ENCODE measurements around the gene RAET1E. TPM values are rescaled to one million over a fixed set of nuclear protein-coding genes. Genes with fewer than 3 reads are reported as not detected.
A peak's percentile ranks its signal among the peaks of the same experiment; 100 is the strongest.

Gene RAET1E
- total RNA-seq, 1 experiment from 2014 or later: not detected

GRCh38 chr6:149924206-149924932, 26.5 kb upstream of the RAET1E start:
- H3K79me2 ChIP-seq (ENCODE audit: insufficient read depth, low read length): no peaks in the 10 kb centered on the region
- H3K79me1 ChIP-seq (ENCODE audit: insufficient read depth, low read depth, low read length, poor library complexity, severe bottlenecking): no peaks in the 10 kb centered on the region
- H3K23ac ChIP-seq (ENCODE audit: insufficient read length, low read depth, low read length): no peak overlapping the region
- no peaks in the 10 kb centered on the region for H3K9me3 ChIP-seq (ENCODE audit: control insufficient read depth, low read depth, low read length)
- H2BK120ac ChIP-seq (ENCODE audit: low read depth, low read length, poor library complexity, severe bottlenecking): no peak overlapping the region
- H2BK5ac ChIP-seq (ENCODE audit: insufficient read length, low read length): no peak overlapping the region
- no peak overlapping the region for H3K27ac Mint-ChIP-seq
- no peak overlapping the region for H2BK20ac ChIP-seq (ENCODE audit: low read depth, low read length, poor library complexity, severe bottlenecking)
- no peak overlapping the region for H4K91ac ChIP-seq (ENCODE audit: insufficient read length, low read depth, low read length)
- H3K4me2 ChIP-seq (ENCODE audit: insufficient read depth, insufficient read length, low read length): no peak overlapping the region
- no peak overlapping the region for H2AFZ ChIP-seq (ENCODE audit: low read length)
- no peaks in the 10 kb centered on the region for H4K20me1 ChIP-seq (ENCODE audit: control insufficient read depth, insufficient read depth, insufficient read length)
- H3K27me3 ChIP-seq (ENCODE audit: insufficient read depth, low read length): peaks cover 47% of the 10 kb centered on the region
- H2BK12ac ChIP-seq (ENCODE audit: insufficient read length, low read depth, low read length): no peak overlapping the region
- no peaks in the 10 kb centered on the region for H3K4me1 ChIP-seq (ENCODE audit: insufficient read depth, low read length)
- WGBS (ENCODE audit: extremely low coverage, insufficient read length, low lambda C conversion rate): no CpG with 5 or more reads among the region's 9 CpGs
- H3K4me1 Mint-ChIP-seq: peaks cover 12 to 19% of the 10 kb centered on the region in 2 experiments
- no peak overlapping the region for H2AK5ac ChIP-seq (ENCODE audit: insufficient read length, low read length)
- no peak overlapping the region for H3K18ac ChIP-seq (ENCODE audit: insufficient read length, low read depth, low read length)
- no peak overlapping the region for H4K8ac ChIP-seq (replicated peaks; ENCODE audit: insufficient read length, low read depth, low read length)
- no peak overlapping the region for H3K27ac ChIP-seq (ENCODE audit: insufficient read length, low read depth, low read length)
- no peak for DNase-seq
- peaks cover 95% of the 10 kb centered on the region for H3K27me3 Mint-ChIP-seq (ENCODE audit: low read depth)
- no peak overlapping the region for H3K56ac ChIP-seq (ENCODE audit: insufficient read length, low read depth, low read length)
- peaks cover 19% of the 10 kb centered on the region for H3K23me2 ChIP-seq (ENCODE audit: insufficient read length, low read depth, low read length, poor library complexity, severe bottlenecking)
- H3K4ac ChIP-seq (ENCODE audit: low read depth, low read length): no peak overlapping the region
- H3K36me3 Mint-ChIP-seq (ENCODE audit: insufficient read depth in 1 of 3, low read depth in 3 of 3): no peaks in the 10 kb centered on the region; a peak in 1 of 7 replicates
- H4K5ac ChIP-seq (ENCODE audit: insufficient read length, low read depth, low read length): no peak overlapping the region
- no peak overlapping the region for H3K9ac ChIP-seq (ENCODE audit: extremely low read depth, insufficient read length, low read length)
- peaks cover 4 to 6% of the 10 kb centered on the region in 2 experiments; a peak in 4 of 5 replicates for H3K9me3 Mint-ChIP-seq
- TF ChIP-seq CTCF (conservative IDR thresholded peaks at IDR 0.05): no peak
- no peak overlapping the region for H3T11ph ChIP-seq (ENCODE audit: low read length)
- H3K4me3 Mint-ChIP-seq: peak overlapping the region in 1 of 2 experiments; percentile 55; a peak in 1 of 5 replicates
- H2BK15ac ChIP-seq (ENCODE audit: low read depth, low read length): no peak overlapping the region
- H3K14ac ChIP-seq (ENCODE audit: insufficient read depth, low read length): no peak overlapping the region
